Sigmoid colon (tissue), 7 donors: ENCODE measurements around the gene TRIM45. TPM values are rescaled to one million over a fixed set of nuclear protein-coding genes. Genes with fewer than 3 reads are reported as not detected.

ENCODE experiments used
- DNase-seq: peaks from one replicate; pipeline ENCODE4 v3.0.0-alpha.2; 2019
- H3K27ac ChIP-seq, 4 donors: fragments of 200-600 bp; sonication (generic); one replicate each; pipeline ENCODE4 v1.5.1; 2016 to 2019; ENCODE audit warnings: mild to moderate bottlenecking in 1 of 4
- H3K27me3 ChIP-seq, 3 donors: fragments of 200-600 bp; sonication (generic); one replicate each; pipeline ENCODE4 v1.5.1; 2019; ENCODE audit warnings: mild to moderate bottlenecking in 1 of 3
- H3K36me3 ChIP-seq, 4 donors: fragments of 200-600 bp; sonication (generic); one replicate each; pipeline ENCODE4 v1.5.1; 2016 to 2019
- H3K4me1 ChIP-seq, 4 donors: fragments of 200-600 bp; sonication (generic); one replicate each; pipeline ENCODE4 v1.5.1; 2017 to 2019
- H3K4me3 ChIP-seq, 4 donors: fragments of 200-600 bp; sonication (generic); one replicate each; pipeline ENCODE4 v1.5.1; 2017 to 2019; ENCODE audit warnings: mild to moderate bottlenecking in 2 of 4, moderate library complexity in 1 of 4
- H3K9me3 ChIP-seq, 4 donors: fragments of 200-600 bp in 3 of 4; sonication (generic) in 3 of 4; one replicate each; pipeline versions ENCODE4 v1.5.1 to v1.6.1; 2013 to 2019
- CTCF ChIP-seq, 4 experiments: fragments of 450-650 bp in 3 of 4; fragments of 200-600 bp in 1 of 4; IDR thresholded peaks; one replicate each; pipeline ENCODE4 v1.5.1; 2016 to 2019; ENCODE audit warnings: antibody characterized with exemption in 4 of 4, mild to moderate bottlenecking in 3 of 4, moderate library complexity in 2 of 4
- EP300 ChIP-seq, 4 donors: sonication (generic); formaldehyde crosslinking; IDR thresholded peaks; one replicate each; pipeline ENCODE4 v1.6.1; 2017; ENCODE audit warnings: antibody characterized with exemption in 4 of 4
- POLR2A ChIP-seq, 2 donors: fragments of 450-650 bp; IDR thresholded peaks; one replicate each; pipeline ENCODE4 v1.6.1; 2016; ENCODE audit warnings: antibody characterized with exemption in 2 of 2, mild to moderate bottlenecking in 2 of 2, moderate library complexity in 2 of 2
- POLR2AphosphoS5 ChIP-seq, 4 donors: sonication (generic); formaldehyde crosslinking; IDR thresholded peaks; one replicate each; pipeline ENCODE4 v1.6.1; 2017; ENCODE audit warnings: antibody characterized with exemption in 4 of 4
- WGBS, 2 donors: extraction: QIAGEN DNeasy Blood & Tissue Kit; methylation state at CpG; one replicate each; pipeline ENCODE4 v1.1.7; 2013; 5-methylcytosine and 5-hydroxymethylcytosine counted together
- intact Hi-C: fragments of 100-400 bp; cut with DNase I; formaldehyde crosslinking; loops from one replicate; pipeline ENCODE4 v1.15.1; 2023
- polyA plus RNA-seq, 3 donors: library from polyadenylated mRNA; stranded (reverse); fragments of 200-250 nt; gene quantifications; one replicate each; pipeline ENCODE4 v1.2.3, GENCODE V29; 2013
- total RNA-seq, 4 donors: library from RNA; depleted of rRNA; stranded (reverse); fragments of >200 nt; gene quantifications; one replicate each; pipeline ENCODE4 v1.1.0, GENCODE V29; 2016
- donor health status: healthy with polysubstance abuse.
- donor health status: Bipolar disorder and iron deficiency.
- donor health status: healthy.

The TRIM45 gene
- total RNA-seq (1 to 10 TPM; 2.1 to 9.1 (median 4.5) TPM), polyA plus RNA-seq (1 to 10 TPM in 1 of 3 donors, under 1 TPM in 2; 0.46 to 1.0 (median 0.60) TPM)

- Histone ChIP-seq H3K36me3 (no peaks in the 10 kb centered on the region), H3K4me1 (peaks cover 0 to 19% (median 13%) of the 10 kb centered on the region in 4 donors), H3K9me3 (no peaks in the 10 kb centered on the region), H3K4me3 (peak within 1 kb of the TSS; percentile 62 to 82 (median 72)), H3K27ac (peak within 1 kb of the TSS; percentile 86 to 89 (median 88)), H3K27me3 (no peaks in the 10 kb centered on the region)
- 0 to 1% methylated on average over 71 of the region's 71 CpGs for WGBS, 2 donors
- TF ChIP-seq POLR2A (IDR thresholded peaks at IDR 0.05) (peak in 1 of 2 donors; percentile 32), EP300 (IDR thresholded peaks at IDR 0.05) (peak in 1 of 4 donors; percentile 12), CTCF (IDR thresholded peaks at IDR 0.05) (peak; percentile 58 to 68 (median 66)), POLR2AphosphoS5 (IDR thresholded peaks at IDR 0.05) (peak; percentile 35 to 58 (median 52))
- DNase-seq = peak; percentile 98
- intact Hi-C loops = loop anchor here (2.0 to 10.0 kb wide), 6 partner anchors 61 to 806 kb away; partner anchors contain the start of genes GDAP2, MAN1A2, TENT5C and TTF2
These were observed at the start of gene TRIM45 for GRCh38 chr1:117121589-117122329. Gene TRIM45 (minus strand): TSS chr1:117121749. CDS start chr1:117121201, 548 bp downstream.

GRCh38 chr1:117169871-117170596 lies 48.5 kb upstream of the TRIM45 start:
- Histone ChIP-seq H3K4me3 (no peak overlapping the region), H3K27ac (no peak overlapping the region), H3K36me3 (no peaks in the 10 kb centered on the region), H3K9me3 (no peaks in the 10 kb centered on the region), H3K27me3 (no peaks in the 10 kb centered on the region), H3K4me1 (no peaks in the 10 kb centered on the region)
- DNase-seq = no peak
- TF ChIP-seq CTCF (IDR thresholded peaks at IDR 0.05) (no peak), EP300 (IDR thresholded peaks at IDR 0.05) (no peak), POLR2AphosphoS5 (IDR thresholded peaks at IDR 0.05) (no peak), POLR2A (IDR thresholded peaks at IDR 0.05) (no peak)
- intact Hi-C loops = no loop called here
- WGBS, 2 donors = 81 to 82% methylated on average over 4 of the region's 4 CpGs

- no peak for TF ChIP-seq EP300 (IDR thresholded peaks at IDR 0.05)
- TF ChIP-seq POLR2A (IDR thresholded peaks at IDR 0.05) = no peak
- TF ChIP-seq POLR2AphosphoS5 (IDR thresholded peaks at IDR 0.05) = no peak
- TF ChIP-seq CTCF (IDR thresholded peaks at IDR 0.05) = no peak
These were observed 45.9 kb upstream of the TRIM45 start for GRCh38 chr1:117167402-117167801.

GRCh38 chr1:117166076-117166475 lies 44.5 kb upstream of the TRIM45 start:
- WGBS, 2 donors = 74 to 95% methylated on average over 2 of the region's 2 CpGs
- Histone ChIP-seq H3K36me3 (no peaks in the 10 kb centered on the region), H3K9me3 (no peaks in the 10 kb centered on the region), H3K4me1 (no peaks in the 10 kb centered on the region), H3K4me3 (no peak overlapping the region), H3K27me3 (peaks cover 0 to 3% (median 0%) of the 10 kb centered on the region in 3 donors), H3K27ac (no peak overlapping the region)
- no peak for DNase-seq
- intact Hi-C loops = no loop called here
- TF ChIP-seq CTCF (IDR thresholded peaks at IDR 0.05) (no peak), POLR2AphosphoS5 (IDR thresholded peaks at IDR 0.05) (no peak), EP300 (IDR thresholded peaks at IDR 0.05) (no peak), POLR2A (IDR thresholded peaks at IDR 0.05) (no peak)

More at GRCh38 chr1:117167402-117167801, 45.9 kb upstream of the TRIM45 start:
- Histone ChIP-seq H3K4me1 (no peaks in the 10 kb centered on the region), H3K27me3 (no peaks in the 10 kb centered on the region), H3K27ac (no peak overlapping the region), H3K9me3 (no peaks in the 10 kb centered on the region), H3K36me3 (no peaks in the 10 kb centered on the region), H3K4me3 (no peak overlapping the region)
- intact Hi-C loops = no loop called here
- DNase-seq = no peak
